Measurements from ENCODE around the gene TMPRSS4.

TMPRSS4 gene

GRCh38 chr11:118106789-118107335 is 30.0 kb downstream of the TMPRSS4 start:
- DNase-seq = no peak

DNA sequence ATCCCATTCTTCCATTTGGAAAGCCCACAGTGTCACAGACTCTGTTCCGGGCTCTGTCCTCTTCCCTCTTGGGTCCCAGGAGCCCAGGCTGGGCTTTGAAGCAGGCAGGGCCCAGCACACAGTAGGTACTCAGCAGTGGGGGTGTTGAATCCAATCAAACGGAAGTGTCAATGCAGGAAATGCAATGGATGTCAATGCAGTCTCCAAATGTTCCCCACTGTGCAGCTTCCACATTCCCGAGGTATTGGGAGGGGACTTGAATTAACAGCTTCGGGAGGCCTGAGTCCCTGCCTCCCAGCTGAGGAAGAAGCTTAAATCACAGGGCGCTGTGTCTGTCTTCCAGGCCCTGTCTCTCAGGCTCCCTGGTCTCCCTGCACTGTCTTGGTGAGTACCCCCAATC is 31.6 kb downstream of the TMPRSS4 start:
- no peak for DNase-seq

GRCh38 chr11:118109231-118109630 is 32.4 kb downstream of the TMPRSS4 start:
- DNase-seq = no peak

- no peak for DNase-seq
Observed at GRCh38 chr11:118111019-118111743, 34.3 kb downstream of the TMPRSS4 start.

- no peak for DNase-seq
Observed at GRCh38 chr11:118111744-118112035, 34.8 kb downstream of the TMPRSS4 start.

- DNase-seq = no peak
Observed at GRCh38 chr11:118112711-118113430, 36.0 kb downstream of the TMPRSS4 start.

DNA sequence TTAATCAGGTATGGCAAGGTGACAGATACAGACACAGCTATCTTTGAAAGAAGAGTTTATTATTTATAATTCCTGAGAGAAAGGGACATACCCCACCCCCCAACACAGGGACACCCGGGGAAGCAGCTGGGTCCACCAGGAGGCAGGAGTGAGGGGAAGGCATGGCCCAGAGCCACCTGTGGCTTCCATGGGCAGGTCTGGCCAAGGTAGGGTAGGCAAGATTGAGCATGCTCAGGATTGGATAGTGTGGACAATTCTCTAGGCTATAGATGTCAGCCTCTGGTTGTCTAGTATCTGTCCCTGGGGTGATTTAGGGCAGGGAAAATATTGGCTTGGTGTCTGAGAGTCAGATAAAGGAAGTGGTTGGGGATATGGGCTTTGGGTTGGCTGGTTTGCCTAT is 37.4 kb downstream of the TMPRSS4 start:
- DNase-seq = no peak

- no peak for DNase-seq
Observed at GRCh38 chr11:118115048-118115447, 38.2 kb downstream of the TMPRSS4 start.

GRCh38 chr11:118117790-118118601 is 41.1 kb downstream of the TMPRSS4 start:
- no peak for DNase-seq

DNA sequence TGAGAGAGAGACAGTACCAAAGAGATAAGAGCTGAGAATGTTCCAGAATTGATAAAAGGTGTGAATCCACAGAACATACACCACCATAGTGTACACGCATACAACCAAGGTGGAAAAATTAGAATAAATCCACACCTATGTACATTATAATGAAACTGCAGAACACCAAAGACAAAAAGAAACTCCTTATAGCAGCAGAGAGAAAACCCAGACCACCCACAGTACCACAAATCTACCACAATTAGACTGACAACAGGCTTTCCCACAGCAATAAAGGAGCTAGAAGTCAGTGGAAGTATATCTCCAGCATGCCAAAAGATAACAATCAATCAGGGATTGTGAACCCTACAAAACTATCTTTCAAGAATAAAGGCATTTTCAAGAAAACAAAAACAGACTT is 43.9 kb downstream of the TMPRSS4 start:
- no peak for DNase-seq

DNA sequence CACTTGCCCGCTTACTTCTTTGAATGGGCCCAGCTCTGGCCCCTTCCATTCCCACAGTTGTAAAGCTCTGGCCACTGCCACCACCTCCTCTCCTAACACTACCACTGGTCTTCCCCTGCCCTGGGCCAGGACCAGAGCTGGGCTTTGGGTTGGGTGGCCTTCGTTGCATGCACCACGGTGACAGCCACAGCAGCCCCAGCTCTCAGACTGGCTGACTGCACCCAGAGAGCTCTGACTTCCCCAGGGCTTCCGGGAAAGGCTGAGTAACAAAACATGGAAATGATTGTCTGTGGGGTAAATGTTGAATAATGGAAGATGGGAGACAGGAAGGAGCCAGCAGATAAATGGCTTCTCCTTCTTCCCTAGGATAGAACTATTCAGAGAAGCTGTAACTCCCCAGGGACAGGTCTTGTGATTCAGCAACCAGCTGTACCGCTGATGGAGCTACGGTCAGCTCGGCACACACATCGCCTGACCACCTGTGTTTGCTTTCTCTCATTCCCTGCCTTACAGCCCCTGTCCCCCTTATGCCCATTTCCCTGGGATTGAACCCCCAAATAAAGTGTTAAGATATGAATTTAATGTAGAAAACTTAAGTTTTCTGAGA is 48.2 kb downstream of the TMPRSS4 start:
- no peak for DNase-seq

GRCh38 chr11:118126082-118126838 is 49.4 kb downstream of the TMPRSS4 start:
- no peak for DNase-seq

- DNase-seq = no peak
Observed at GRCh38 chr11:118128310-118128709, 51.4 kb downstream of the TMPRSS4 start.

DNA sequence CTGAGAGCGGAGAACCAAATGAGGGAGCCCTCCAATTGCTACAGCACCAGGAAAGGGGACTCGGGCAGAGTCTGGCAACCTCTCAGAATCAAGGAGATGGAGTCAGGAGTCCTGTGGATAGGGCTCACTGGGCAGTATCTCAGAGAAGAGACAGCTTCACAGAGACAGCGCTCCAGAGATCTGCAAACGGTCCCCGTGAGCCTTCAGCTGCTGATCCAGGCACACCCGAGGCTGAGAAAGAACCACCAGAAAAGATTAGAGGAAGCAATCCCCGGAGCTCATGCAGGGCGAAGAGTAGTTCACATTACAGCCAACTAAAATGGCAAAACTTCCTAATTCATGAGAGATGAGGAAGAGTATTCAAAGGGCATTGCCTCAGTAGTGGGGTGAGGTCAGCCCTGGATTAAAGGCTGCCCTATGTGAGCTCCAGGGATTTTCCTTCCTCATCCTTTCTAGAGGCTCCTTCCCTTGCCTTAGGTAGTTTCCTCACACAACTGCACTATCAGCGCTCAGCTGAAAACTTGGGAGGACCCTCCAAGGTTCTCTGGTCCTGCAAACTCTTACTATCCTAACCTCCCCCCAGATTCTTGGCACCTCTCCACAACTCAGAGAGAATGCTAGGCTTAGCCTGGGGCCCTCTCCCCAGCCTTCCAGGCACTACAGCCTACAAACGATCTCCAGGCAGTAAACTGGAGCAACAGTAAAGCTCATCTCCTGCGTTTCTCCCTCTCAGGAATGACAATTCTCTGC is 52.0 kb downstream of the TMPRSS4 start:
- DNase-seq = no peak

- no peak for DNase-seq
Observed at GRCh38 chr11:118129471-118130172, 52.7 kb downstream of the TMPRSS4 start.

DNA sequence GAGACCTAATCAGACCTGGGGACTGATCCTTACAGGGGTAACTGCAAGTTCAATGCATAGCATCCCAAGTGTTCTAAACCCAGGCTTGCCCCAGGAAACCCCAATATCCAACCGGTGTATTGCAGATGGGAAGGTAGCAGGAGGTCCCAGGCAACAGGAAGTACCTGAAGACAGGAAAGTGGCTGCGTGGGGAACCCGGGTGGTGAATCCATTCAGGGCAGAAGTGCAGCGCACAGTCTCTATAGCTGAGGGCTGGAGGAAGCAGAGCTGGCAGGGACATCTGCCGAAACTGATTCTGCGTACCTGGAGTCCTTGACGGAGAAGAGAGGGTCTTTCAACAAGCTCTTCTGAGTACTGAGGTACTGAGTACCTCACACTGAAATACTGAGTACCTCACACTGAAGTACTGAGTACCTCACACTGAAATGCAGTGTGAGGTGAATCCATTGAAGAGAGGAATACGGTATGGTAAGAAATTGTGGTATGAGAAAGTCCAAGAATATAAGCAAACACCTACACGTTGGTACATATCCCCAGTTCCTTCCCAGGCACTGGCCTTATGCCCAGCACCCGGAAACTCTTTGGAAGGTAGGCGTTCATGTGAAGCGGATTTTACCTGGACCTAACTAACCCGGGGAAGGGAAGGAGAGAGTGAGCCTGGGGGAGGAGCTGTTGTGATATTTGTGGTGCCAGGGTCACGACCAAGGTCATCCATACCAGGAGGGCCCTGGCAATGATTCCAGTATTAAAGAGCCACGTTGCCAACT is 55.7 kb downstream of the TMPRSS4 start:
- no peak for DNase-seq

DNA sequence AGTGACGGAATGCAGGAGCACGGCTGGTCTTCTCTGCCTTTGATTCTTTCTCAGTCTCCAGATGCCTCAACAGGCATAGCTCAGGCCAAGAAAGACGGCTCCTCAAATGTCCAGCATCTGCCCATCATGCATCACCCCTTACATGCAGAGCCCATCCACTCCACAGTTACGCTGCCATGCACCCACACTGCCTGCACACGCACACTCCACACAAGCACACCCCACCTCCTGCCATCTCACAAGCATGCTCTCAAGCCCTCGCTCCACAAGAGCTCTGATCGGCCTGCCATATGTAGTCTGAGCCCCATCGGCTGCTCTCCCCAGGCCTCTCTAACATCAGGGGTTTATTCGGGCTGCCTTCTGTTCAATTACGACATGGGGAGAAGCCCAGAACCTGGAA is 56.9 kb downstream of the TMPRSS4 start:
- DNase-seq = no peak

DNA sequence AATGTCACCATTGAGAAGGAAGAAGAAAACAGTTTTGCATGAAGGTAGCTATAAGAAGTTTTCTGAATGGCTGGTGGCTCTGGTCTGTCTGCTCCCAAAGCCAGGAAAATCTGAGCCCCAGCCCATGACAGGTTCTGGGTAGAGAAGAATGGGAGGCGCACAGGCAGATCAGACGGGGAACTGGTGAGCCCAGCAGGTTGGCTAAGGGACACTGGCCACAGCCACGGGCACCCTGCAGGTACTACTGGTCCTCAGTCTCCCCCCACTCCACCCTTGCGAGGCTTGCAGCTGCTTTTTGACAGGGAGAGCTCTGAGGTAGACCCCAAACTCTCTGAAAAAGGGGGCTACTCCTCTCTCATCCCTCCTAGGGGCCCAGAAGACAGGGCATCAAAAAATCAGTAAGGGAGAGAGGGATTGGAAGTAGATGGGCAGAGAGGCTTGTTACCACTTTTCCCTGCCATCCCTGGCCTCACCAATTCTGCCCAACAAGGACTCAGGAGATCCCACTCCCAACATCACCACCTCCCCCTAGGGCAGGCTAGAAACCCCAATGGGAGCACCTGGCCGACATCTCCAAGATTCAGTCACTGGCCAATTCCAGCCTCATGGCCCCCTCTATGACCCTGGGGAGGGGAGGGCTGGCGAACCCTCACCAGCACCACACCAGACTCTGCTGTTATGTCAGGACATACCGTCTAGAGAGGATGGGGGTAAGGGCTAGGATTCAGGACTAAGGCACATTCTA is 58.3 kb downstream of the TMPRSS4 start:
- no peak for DNase-seq

DNA sequence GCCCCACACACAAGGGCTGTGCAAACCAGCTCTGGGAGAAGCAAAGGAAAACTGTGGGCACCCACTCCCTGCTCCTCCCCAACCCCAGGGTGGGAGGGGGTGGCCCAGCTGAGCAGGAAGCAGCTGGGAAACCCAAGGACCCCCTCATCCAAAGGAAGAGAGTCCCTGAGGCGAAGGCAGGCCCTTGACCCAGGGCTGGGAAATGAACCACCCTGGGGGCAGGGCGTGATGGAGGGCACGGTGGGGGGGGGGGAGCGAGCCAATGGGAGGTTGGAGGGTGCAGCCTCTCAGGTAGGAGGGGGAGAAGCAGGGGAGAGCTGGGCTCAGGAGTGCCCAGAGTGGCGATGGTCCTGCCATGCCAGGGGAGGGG is 58.9 kb downstream of the TMPRSS4 start:
- no peak for DNase-seq
